Esophagus squamous epithelium (tissue), 4 donors: ENCODE data around the gene TMEM235.

ENCODE experiments used
- POLR2A ChIP-seq, 4 donors: fragments of 450-650 bp; IDR thresholded peaks; one replicate each; pipeline ENCODE4 v1.6.1; 2017; ENCODE audit warnings: antibody characterized with exemption in 4 of 4, mild to moderate bottlenecking in 4 of 4, moderate library complexity in 3 of 4
- TF ChIP-seq, protein P1 (sequence below), 6 experiments: fragments of 450-650 bp in 4 of 6; fragments of 200-600 bp in 2 of 6; sonication (generic) in 2 of 6; IDR thresholded peaks; one replicate each; pipeline ENCODE4 v1.5.1; 2016 to 2019; ENCODE audit warnings: antibody characterized with exemption in 6 of 6, mild to moderate bottlenecking in 4 of 6, moderate library complexity in 4 of 6

- TF ChIP-seq, protein P1, sequence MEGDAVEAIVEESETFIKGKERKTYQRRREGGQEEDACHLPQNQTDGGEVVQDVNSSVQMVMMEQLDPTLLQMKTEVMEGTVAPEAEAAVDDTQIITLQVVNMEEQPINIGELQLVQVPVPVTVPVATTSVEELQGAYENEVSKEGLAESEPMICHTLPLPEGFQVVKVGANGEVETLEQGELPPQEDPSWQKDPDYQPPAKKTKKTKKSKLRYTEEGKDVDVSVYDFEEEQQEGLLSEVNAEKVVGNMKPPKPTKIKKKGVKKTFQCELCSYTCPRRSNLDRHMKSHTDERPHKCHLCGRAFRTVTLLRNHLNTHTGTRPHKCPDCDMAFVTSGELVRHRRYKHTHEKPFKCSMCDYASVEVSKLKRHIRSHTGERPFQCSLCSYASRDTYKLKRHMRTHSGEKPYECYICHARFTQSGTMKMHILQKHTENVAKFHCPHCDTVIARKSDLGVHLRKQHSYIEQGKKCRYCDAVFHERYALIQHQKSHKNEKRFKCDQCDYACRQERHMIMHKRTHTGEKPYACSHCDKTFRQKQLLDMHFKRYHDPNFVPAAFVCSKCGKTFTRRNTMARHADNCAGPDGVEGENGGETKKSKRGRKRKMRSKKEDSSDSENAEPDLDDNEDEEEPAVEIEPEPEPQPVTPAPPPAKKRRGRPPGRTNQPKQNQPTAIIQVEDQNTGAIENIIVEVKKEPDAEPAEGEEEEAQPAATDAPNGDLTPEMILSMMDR (IDR thresholded peaks at IDR 0.05) = no peak
- no peak for TF ChIP-seq POLR2A (IDR thresholded peaks at IDR 0.05)
Measured at GRCh38 chr17:78230996-78231935, at the start of gene TMEM235.
